ENCODE measurements around the gene GALNT10.

DNA sequence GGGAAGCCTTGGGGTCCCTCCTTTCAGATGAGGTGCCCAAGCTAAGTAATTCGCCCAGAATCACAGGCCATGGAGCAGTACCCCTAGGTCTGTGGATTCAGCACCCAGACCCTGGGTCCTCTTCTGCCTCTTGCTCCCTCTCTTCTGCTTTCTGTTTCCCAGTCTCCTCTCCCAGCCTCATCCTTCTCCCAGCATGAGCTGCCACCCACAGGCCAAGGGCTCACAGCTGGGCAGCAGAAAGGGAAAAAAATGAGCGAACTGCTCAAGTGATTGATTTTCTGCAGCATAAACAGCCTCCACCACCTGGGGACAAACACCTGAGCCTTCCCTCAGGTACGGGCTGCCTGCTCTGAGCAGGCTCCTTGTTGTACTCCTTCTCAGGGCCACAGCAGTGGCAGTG is 141.4 kb downstream of the GALNT10 start:
- TF ChIP-seq CSDC2 (CRISPR knock-in tag; IDR thresholded peaks at IDR 0.05) (no peak), ZFP30 (CRISPR knock-in tag; IDR thresholded peaks at IDR 0.05) (no peak), ESRRG (CRISPR knock-in tag; IDR thresholded peaks at IDR 0.05) (no peak), ARNTL (CRISPR knock-in tag; IDR thresholded peaks at IDR 0.05; ENCODE audit: borderline replicate concordance, low read depth) (no peak), RARB (CRISPR knock-in tag; IDR thresholded peaks at IDR 0.05) (no peak), OSR1 (CRISPR knock-in tag; IDR thresholded peaks at IDR 0.05) (no peak), TCF4 (CRISPR knock-in tag; IDR thresholded peaks at IDR 0.05; ENCODE audit: borderline replicate concordance) (no peak), GLIS3 (CRISPR knock-in tag; IDR thresholded peaks at IDR 0.05) (no peak), ZNF8 (CRISPR knock-in tag; IDR thresholded peaks at IDR 0.05) (no peak), ZNF70 (CRISPR knock-in tag; IDR thresholded peaks at IDR 0.05) (no peak), ZNF565 (CRISPR knock-in tag; conservative IDR thresholded peaks at IDR 0.05; ENCODE audit: low read depth) (no peak), ZC3H10 (CRISPR knock-in tag; IDR thresholded peaks at IDR 0.05) (no peak)
- TF ChIP-seq, protein P1, sequence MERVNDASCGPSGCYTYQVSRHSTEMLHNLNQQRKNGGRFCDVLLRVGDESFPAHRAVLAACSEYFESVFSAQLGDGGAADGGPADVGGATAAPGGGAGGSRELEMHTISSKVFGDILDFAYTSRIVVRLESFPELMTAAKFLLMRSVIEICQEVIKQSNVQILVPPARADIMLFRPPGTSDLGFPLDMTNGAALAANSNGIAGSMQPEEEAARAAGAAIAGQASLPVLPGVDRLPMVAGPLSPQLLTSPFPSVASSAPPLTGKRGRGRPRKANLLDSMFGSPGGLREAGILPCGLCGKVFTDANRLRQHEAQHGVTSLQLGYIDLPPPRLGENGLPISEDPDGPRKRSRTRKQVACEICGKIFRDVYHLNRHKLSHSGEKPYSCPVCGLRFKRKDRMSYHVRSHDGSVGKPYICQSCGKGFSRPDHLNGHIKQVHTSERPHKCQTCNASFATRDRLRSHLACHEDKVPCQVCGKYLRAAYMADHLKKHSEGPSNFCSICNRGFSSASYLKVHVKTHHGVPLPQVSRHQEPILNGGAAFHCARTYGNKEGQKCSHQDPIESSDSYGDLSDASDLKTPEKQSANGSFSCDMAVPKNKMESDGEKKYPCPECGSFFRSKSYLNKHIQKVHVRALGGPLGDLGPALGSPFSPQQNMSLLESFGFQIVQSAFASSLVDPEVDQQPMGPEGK (CRISPR knock-in tag; IDR thresholded peaks at IDR 0.05; ENCODE audit: borderline replicate concordance), result no peak
- TF ChIP-seq, protein P2, sequence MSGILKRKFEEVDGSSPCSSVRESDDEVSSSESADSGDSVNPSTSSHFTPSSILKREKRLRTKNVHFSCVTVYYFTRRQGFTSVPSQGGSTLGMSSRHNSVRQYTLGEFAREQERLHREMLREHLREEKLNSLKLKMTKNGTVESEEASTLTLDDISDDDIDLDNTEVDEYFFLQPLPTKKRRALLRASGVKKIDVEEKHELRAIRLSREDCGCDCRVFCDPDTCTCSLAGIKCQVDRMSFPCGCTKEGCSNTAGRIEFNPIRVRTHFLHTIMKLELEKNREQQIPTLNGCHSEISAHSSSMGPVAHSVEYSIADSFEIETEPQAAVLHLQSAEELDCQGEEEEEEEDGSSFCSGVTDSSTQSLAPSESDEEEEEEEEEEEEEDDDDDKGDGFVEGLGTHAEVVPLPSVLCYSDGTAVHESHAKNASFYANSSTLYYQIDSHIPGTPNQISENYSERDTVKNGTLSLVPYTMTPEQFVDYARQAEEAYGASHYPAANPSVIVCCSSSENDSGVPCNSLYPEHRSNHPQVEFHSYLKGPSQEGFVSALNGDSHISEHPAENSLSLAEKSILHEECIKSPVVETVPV (CRISPR knock-in tag; IDR thresholded peaks at IDR 0.05), result no peak
